Activated T-cell treated with anti-CD3 and anti-CD28 coated beads, Interleukin-2, amount 50 U/mL, for 24 hours (primary cell): ENCODE data around the gene IMMP1L.

ENCODE experiments used
- DNase-seq: peaks from one replicate; pipeline ENCODE4 v3.0.0-alpha.2; 2020
- H3K27ac Mint-ChIP-seq: 2 replicates; pipeline ENCODE4 v1.8.0; 2020; ENCODE audit warnings: mild to moderate bottlenecking, mixed read lengths
- H3K27me3 Mint-ChIP-seq: 2 replicates; pipeline ENCODE4 v1.8.0; 2020; ENCODE audit warnings: mixed read lengths
- H3K36me3 Mint-ChIP-seq: 2 replicates; pipeline ENCODE4 v1.8.0; 2020; ENCODE audit warnings: low read depth, mixed read lengths
- H3K4me1 Mint-ChIP-seq: 2 replicates; pipeline ENCODE4 v1.8.0; 2020; ENCODE audit warnings: low read depth, mixed read lengths
- H3K4me3 Mint-ChIP-seq: 2 replicates; pipeline ENCODE4 v1.8.0; 2020; ENCODE audit warnings: mild to moderate bottlenecking, moderate library complexity, mixed read lengths
- H3K9me3 Mint-ChIP-seq: 2 replicates; pipeline ENCODE4 v1.8.0; 2020; ENCODE audit warnings: mixed read lengths

IMMP1L gene

GRCh38 chr11:31493235-31493634 lies 16.2 kb downstream of the IMMP1L start:
- Mint-ChIP-seq H3K4me1 (peaks cover 43% of the 10 kb centered on the region), H3K36me3 (peaks cover 56% of the 10 kb centered on the region), H3K27ac (no peak overlapping the region), H3K4me3 (no peak overlapping the region), H3K27me3 (no peaks in the 10 kb centered on the region), H3K9me3 (peaks cover 17% of the 10 kb centered on the region)
- no peak for DNase-seq

GRCh38 chr11:31492320-31492913 lies 17.0 kb downstream of the IMMP1L start:
- Mint-ChIP-seq H3K4me3 (no peak overlapping the region), H3K4me1 (peaks cover 43% of the 10 kb centered on the region), H3K36me3 (peaks cover 56% of the 10 kb centered on the region), H3K27me3 (no peaks in the 10 kb centered on the region), H3K9me3 (peaks cover 17% of the 10 kb centered on the region), H3K27ac (no peak overlapping the region)
- no peak for DNase-seq

- Mint-ChIP-seq H3K9me3 (peaks cover 2% of the 10 kb centered on the region), H3K4me3 (no peak overlapping the region), H3K27ac (no peak overlapping the region), H3K4me1 (peaks cover 31% of the 10 kb centered on the region), H3K36me3 (peaks cover 30% of the 10 kb centered on the region), H3K27me3 (no peaks in the 10 kb centered on the region)
- no peak for DNase-seq
Observed at GRCh38 chr11:31487848-31488247, 21.6 kb downstream of the IMMP1L start.

GRCh38 chr11:31484497-31484896 lies 24.9 kb downstream of the IMMP1L start:
- no peak overlapping the region for H3K4me3 Mint-ChIP-seq
- DNase-seq: no peak
- no peaks in the 10 kb centered on the region for H3K27me3 Mint-ChIP-seq
- H3K36me3 Mint-ChIP-seq: peaks cover 11% of the 10 kb centered on the region
- H3K27ac Mint-ChIP-seq: no peak overlapping the region
- no peaks in the 10 kb centered on the region for H3K9me3 Mint-ChIP-seq
- peaks cover 12% of the 10 kb centered on the region for H3K4me1 Mint-ChIP-seq

- H3K27me3 Mint-ChIP-seq: no peaks in the 10 kb centered on the region
- H3K27ac Mint-ChIP-seq: no peak overlapping the region
- H3K9me3 Mint-ChIP-seq: no peaks in the 10 kb centered on the region
- peaks cover 9% of the 10 kb centered on the region for H3K4me1 Mint-ChIP-seq
- no peak overlapping the region for H3K4me3 Mint-ChIP-seq
- no peak for DNase-seq
- H3K36me3 Mint-ChIP-seq: peaks cover 5% of the 10 kb centered on the region
Observed at GRCh38 chr11:31480930-31481329, 28.5 kb downstream of the IMMP1L start.

- no peaks in the 10 kb centered on the region for H3K27me3 Mint-ChIP-seq
- DNase-seq: no peak
- no peak overlapping the region for H3K4me3 Mint-ChIP-seq
- H3K36me3 Mint-ChIP-seq: peaks cover 10% of the 10 kb centered on the region
- no peak overlapping the region for H3K27ac Mint-ChIP-seq
- peaks cover 4% of the 10 kb centered on the region for H3K4me1 Mint-ChIP-seq
- no peaks in the 10 kb centered on the region for H3K9me3 Mint-ChIP-seq
Observed at GRCh38 chr11:31479066-31479465, 30.4 kb downstream of the IMMP1L start.

- H3K27ac Mint-ChIP-seq: no peak overlapping the region
Observed at GRCh38 chr11:31478223-31478590, 31.2 kb downstream of the IMMP1L start.

GRCh38 chr11:31477528-31478222 lies 31.7 kb downstream of the IMMP1L start:
- Mint-ChIP-seq H3K27ac (no peak overlapping the region), H3K4me3 (no peak overlapping the region)

More at GRCh38 chr11:31478223-31478590, 31.2 kb downstream of the IMMP1L start:
- Mint-ChIP-seq H3K27me3 (no peaks in the 10 kb centered on the region), H3K36me3 (peaks cover 16% of the 10 kb centered on the region), H3K4me3 (no peak overlapping the region), H3K4me1 (peaks cover 4% of the 10 kb centered on the region), H3K9me3 (no peaks in the 10 kb centered on the region)
- DNase-seq: no peak

GRCh38 chr11:31474083-31474482 lies 35.3 kb downstream of the IMMP1L start:
- H3K9me3 Mint-ChIP-seq: no peaks in the 10 kb centered on the region
- DNase-seq: no peak
- H3K27me3 Mint-ChIP-seq: no peaks in the 10 kb centered on the region
- peaks cover 4% of the 10 kb centered on the region for H3K4me1 Mint-ChIP-seq
- H3K27ac Mint-ChIP-seq: no peak overlapping the region
- peaks cover 41% of the 10 kb centered on the region for H3K36me3 Mint-ChIP-seq
- no peak overlapping the region for H3K4me3 Mint-ChIP-seq

More at GRCh38 chr11:31477528-31478222, 31.7 kb downstream of the IMMP1L start:
- DNase-seq: no peak
- peaks cover 4% of the 10 kb centered on the region for H3K4me1 Mint-ChIP-seq
- no peaks in the 10 kb centered on the region for H3K27me3 Mint-ChIP-seq
- no peaks in the 10 kb centered on the region for H3K9me3 Mint-ChIP-seq
- peaks cover 19% of the 10 kb centered on the region for H3K36me3 Mint-ChIP-seq

- H3K4me1 Mint-ChIP-seq: no peaks in the 10 kb centered on the region
- no peaks in the 10 kb centered on the region for H3K27me3 Mint-ChIP-seq
- H3K36me3 Mint-ChIP-seq: peaks cover 78% of the 10 kb centered on the region
- no peak for DNase-seq
- H3K27ac Mint-ChIP-seq: no peak overlapping the region
- H3K9me3 Mint-ChIP-seq: peaks cover 13% of the 10 kb centered on the region
- no peak overlapping the region for H3K4me3 Mint-ChIP-seq
Observed at GRCh38 chr11:31464436-31464835, 45.0 kb downstream of the IMMP1L start.

- H3K4me1 Mint-ChIP-seq: no peaks in the 10 kb centered on the region
- H3K36me3 Mint-ChIP-seq: peaks cover 78% of the 10 kb centered on the region
- no peaks in the 10 kb centered on the region for H3K9me3 Mint-ChIP-seq
- H3K27me3 Mint-ChIP-seq: no peaks in the 10 kb centered on the region
- DNase-seq: no peak
- no peak overlapping the region for H3K27ac Mint-ChIP-seq
- H3K4me3 Mint-ChIP-seq: no peak overlapping the region
Observed at GRCh38 chr11:31455177-31455576, 54.2 kb downstream of the IMMP1L start.

GRCh38 chr11:31450841-31451240 lies 58.6 kb downstream of the IMMP1L start:
- no peak overlapping the region for H3K4me3 Mint-ChIP-seq
- H3K27me3 Mint-ChIP-seq: no peaks in the 10 kb centered on the region
- no peak overlapping the region for H3K27ac Mint-ChIP-seq
- DNase-seq: no peak
- H3K4me1 Mint-ChIP-seq: no peaks in the 10 kb centered on the region
- H3K36me3 Mint-ChIP-seq: peaks cover 75% of the 10 kb centered on the region
- H3K9me3 Mint-ChIP-seq: no peaks in the 10 kb centered on the region

- H3K27me3 Mint-ChIP-seq: no peaks in the 10 kb centered on the region
- DNase-seq: no peak
- no peak overlapping the region for H3K4me3 Mint-ChIP-seq
- H3K27ac Mint-ChIP-seq: no peak overlapping the region
- no peaks in the 10 kb centered on the region for H3K4me1 Mint-ChIP-seq
- H3K36me3 Mint-ChIP-seq: peaks cover 69% of the 10 kb centered on the region
- H3K9me3 Mint-ChIP-seq: no peaks in the 10 kb centered on the region
Observed at GRCh38 chr11:31449040-31449439, 60.4 kb downstream of the IMMP1L start.

GRCh38 chr11:31445621-31446020 lies 63.8 kb downstream of the IMMP1L start:
- Mint-ChIP-seq H3K4me3 (no peak overlapping the region), H3K27ac (no peak overlapping the region), H3K36me3 (peaks cover 40% of the 10 kb centered on the region), H3K9me3 (no peaks in the 10 kb centered on the region), H3K4me1 (no peaks in the 10 kb centered on the region), H3K27me3 (no peaks in the 10 kb centered on the region)
- no peak for DNase-seq

- Mint-ChIP-seq H3K4me1 (peaks cover 5% of the 10 kb centered on the region), H3K27ac (no peak overlapping the region), H3K4me3 (no peak overlapping the region), H3K27me3 (no peaks in the 10 kb centered on the region), H3K36me3 (peaks cover 32% of the 10 kb centered on the region), H3K9me3 (peaks cover 10% of the 10 kb centered on the region)
- no peak for DNase-seq
Observed at GRCh38 chr11:31443802-31444201, 65.6 kb downstream of the IMMP1L start.
